ENCODE measurements around the gene TPO.

The TPO gene

GRCh38 chr2:1581965-1582625 is 168.8 kb downstream of the TPO start:
- DNase-seq (ENCODE audit: low read depth in 2 of 3, low spot score in 2 of 3), result no peak

- DNase-seq (ENCODE audit: low read depth in 2 of 3, low spot score in 2 of 3), result no peak
Measured at GRCh38 chr2:1582891-1583341, 169.7 kb downstream of the TPO start.

GRCh38 chr2:1584051-1584531 is 170.8 kb downstream of the TPO start:
- no peak for DNase-seq (ENCODE audit: low read depth in 2 of 3, low spot score in 2 of 3)

GRCh38 chr2:1584691-1585485 is 171.6 kb downstream of the TPO start:
- DNase-seq (ENCODE audit: low read depth in 2 of 3, low spot score in 2 of 3), result no peak

- DNase-seq (ENCODE audit: low read depth in 2 of 3, low spot score in 2 of 3), result no peak
Measured at GRCh38 chr2:1585635-1586034, 172.4 kb downstream of the TPO start.

GRCh38 chr2:1586251-1586922 is 173.1 kb downstream of the TPO start:
- no peak for DNase-seq (ENCODE audit: low read depth in 2 of 3, low spot score in 2 of 3)

GRCh38 chr2:1586923-1587840 is 173.9 kb downstream of the TPO start:
- no peak for DNase-seq (ENCODE audit: low read depth in 2 of 3, low spot score in 2 of 3)

GRCh38 chr2:1588051-1588977 is 175.1 kb downstream of the TPO start:
- no peak for DNase-seq (ENCODE audit: low read depth in 2 of 3, low spot score in 2 of 3)

- no peak for DNase-seq (ENCODE audit: low read depth in 2 of 3, low spot score in 2 of 3)
Measured at GRCh38 chr2:1588978-1589621, 175.8 kb downstream of the TPO start.

- DNase-seq (ENCODE audit: low read depth in 2 of 3, low spot score in 2 of 3), result no peak
Measured at GRCh38 chr2:1590596-1591460, 177.6 kb downstream of the TPO start.

- no peak for DNase-seq (ENCODE audit: low read depth in 2 of 3, low spot score in 2 of 3)
Measured at GRCh38 chr2:1591461-1591770, 178.2 kb downstream of the TPO start.
